Ramos (cell line): ENCODE data around the gene UBE2S.

Source experiments
- in situ Hi-C: fragments of 300-500 bp; cut with MboI; formaldehyde crosslinking; loops from one replicate; pipeline ENCODE4 v1.14.3; 2022; ENCODE audit warnings: low sequenced_read_pairs; ENCODE audit not compliant: unreplicated experiment

UBE2S gene

DNA sequence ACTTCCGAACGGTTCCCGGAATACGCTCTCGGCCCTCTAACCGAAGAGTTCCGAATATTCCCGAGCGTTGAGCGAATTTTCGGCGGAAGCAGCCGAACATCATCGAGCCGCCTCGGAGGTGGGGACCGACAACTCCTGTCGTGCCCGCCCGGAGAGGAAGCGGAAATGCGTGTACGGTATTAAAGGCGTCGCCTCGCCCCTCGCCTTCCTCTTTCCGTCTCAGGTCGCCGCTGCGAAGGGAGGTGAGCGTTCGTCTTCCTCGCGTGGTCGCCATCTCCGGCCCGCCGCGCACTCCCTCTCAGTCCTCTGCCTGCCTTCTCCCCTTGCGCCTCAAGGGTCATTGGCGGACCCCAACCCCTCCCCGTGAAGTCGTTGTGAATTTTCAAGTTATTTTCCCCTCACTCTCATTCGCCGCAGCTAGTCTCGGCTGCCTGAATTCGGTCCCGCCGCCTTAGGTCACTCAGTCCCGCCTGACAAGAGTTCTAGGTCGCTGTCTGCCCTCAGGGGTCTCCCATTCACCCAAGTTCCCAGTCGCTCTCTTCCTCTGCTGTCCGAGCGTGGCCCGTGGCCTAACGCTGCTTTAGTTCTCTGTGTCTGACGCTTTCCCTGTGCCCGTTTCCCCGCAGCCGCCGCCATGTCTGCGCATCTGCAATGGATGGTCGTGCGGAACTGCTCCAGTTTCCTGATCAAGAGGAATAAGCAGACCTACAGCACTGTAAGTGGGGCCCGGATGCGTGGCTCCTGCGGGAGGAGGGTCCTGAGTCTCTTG, 21.7 kb downstream of the UBE2S start, which contains the start of gene RPL28:
RPL28 (plus strand) TSS at position 209 of the 769 bp plus-strand sequence; CDS start at position 635, 426 bp downstream.
- in situ Hi-C loops = loop anchor here (10.0 kb wide), 1 partner anchor 81 kb away; no protein-coding TSS in a partner anchor

DNA sequence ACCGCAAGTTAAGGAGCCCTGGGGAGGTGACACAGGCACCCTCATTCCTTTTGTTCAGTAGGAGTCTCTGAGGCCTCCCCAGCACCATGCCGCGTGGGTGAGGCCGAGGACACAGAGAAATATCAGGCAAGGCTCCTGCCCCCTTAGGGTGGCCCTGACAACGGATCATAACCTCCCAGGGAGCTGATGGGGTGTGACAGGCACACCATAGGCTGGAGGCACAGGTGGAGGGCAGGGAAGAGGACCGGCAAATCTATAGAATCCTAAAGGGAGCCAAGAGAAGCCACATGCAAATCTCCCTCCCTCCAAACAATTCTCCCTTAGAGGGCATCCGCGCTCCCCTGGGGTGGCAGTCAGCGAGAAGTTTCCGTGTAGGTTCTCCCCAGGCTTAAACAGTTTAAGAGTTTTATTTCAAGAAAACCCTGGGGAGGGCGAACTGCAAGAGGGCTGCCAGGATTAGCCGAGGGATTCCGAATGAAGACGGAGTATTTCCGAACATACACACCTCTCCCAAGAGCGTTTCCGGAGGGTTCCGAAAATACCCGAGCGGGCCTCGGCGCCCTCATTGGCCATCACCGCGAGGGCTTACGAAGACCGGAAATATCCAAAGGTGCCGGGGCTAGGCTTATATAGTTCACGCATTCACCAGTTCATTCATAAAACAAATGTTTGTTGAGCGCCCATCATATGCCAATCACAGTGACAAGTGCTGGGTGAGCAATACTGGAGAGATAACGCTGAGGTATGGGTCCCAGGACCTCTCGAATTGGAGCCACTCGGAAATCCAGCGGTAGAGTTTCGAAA, 22.5 kb downstream of the UBE2S start:
- in situ Hi-C loops = loop anchor here (10.0 kb wide), 1 partner anchor 80 kb away; no protein-coding TSS in a partner anchor

DNA sequence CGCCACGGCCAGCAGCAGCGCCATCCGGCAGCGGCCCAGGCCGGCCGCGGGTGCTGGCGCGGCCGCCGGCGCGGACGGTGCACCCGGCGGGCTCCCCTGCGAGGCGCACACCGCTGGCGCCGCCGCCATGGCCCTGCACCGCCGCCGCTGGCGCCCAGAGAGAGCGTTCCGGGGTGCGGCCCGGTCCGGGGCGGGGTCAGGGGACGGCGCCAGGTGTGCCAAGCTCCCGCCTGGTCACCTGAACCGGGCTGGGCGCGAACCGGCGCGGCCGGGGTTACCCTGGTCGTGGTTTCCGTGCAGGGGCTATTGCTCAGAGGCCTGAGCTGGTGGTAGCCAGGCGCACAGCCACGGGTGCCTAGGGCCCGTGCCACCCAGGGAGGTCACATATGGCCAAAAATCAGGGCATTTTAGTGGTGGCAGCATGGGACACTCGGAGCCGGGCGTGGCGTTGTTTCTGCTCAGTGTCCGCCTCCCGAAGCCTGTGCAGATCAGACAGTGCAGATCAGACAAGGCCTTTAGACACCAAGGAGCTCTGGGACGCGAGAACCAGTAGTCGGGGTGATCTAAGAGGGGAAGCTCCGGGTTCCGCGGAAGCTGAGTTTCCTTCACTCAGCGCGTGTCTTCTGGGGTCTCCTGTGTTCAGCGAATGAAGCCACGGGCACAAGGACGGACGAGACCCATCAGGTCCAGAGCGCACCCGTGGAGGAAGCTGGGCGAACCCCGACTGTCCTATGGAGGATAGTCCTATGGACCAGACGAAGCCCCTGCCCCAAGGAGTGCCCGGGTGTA, 23.3 kb downstream of the UBE2S start, which contains the start of gene TMEM238:
TMEM238 (minus strand) TSS at position 162 of the 789 bp plus-strand sequence; CDS start at position 129, 33 bp downstream.
- in situ Hi-C loops = loop anchor here (10.0 kb wide), 1 partner anchor 80 kb away; no protein-coding TSS in a partner anchor

- in situ Hi-C loops = loop anchor here (10.0 kb wide), 1 partner anchor 79 kb away; no protein-coding TSS in a partner anchor
Observed at GRCh38 chr19:55383279-55384130, 24.1 kb downstream of the UBE2S start.

GRCh38 chr19:55382522-55383054, 25.0 kb downstream of the UBE2S start:
- in situ Hi-C loops = loop anchor here (10.0 kb wide), 1 partner anchor 78 kb away; no protein-coding TSS in a partner anchor

DNA sequence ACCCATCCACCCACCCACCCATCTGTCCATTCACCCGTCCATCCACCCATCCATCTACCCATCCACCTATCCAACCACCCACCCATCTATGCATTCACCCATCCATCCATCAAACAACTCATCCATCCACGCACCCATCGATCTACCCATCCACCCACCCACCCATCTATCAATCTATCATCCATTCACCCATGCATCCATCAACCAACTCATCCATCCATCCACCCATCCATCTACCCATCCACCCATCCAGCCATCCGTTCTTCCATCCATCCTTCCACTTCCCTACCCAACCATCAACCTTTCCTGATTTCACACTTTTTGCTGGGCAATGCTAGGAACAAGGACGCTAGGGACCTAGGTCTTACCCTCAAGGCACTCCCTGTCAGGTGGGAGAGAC, 25.6 kb downstream of the UBE2S start:
- in situ Hi-C loops = loop anchor here (10.0 kb wide), 1 partner anchor 77 kb away; no protein-coding TSS in a partner anchor

- in situ Hi-C loops = no loop called here
Observed at GRCh38 chr19:55379174-55379573, 28.4 kb downstream of the UBE2S start.

DNA sequence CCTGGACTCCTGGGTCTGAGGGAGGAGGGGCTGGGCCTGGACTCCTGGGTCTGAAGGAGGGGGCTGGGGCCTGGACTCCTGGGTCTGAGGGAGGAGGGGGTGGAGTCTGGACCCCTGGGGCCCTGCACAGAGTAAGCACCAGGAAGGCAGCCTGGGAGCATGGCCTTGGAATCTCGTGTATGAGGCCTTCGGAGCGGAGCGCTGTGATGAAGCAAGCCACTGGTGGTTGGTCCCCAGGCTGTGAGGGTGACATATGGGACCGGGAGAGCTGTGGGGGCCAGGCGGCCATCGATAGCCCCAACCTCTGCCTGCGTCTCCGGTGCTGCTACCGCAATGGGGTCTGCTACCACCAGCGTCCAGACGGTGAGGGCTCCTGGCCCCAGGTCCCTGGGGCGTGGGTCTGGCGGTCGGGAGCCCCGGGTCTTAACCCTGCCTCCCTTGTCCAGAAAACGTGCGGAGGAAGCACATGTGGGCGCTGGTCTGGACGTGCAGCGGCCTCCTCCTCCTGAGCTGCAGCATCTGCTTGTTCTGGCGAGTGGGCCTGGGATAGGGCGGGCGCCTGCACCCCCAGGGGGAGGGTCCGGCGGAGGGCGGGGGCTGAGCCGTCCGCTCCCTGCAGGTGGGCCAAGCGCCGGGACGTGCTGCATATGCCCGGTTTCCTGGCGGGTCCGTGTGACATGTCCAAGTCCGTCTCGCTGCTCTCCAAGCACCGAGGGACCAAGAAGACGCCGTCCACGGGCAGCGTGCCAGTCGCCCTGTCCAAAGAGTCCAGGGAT, 30.0 kb downstream of the UBE2S start:
- in situ Hi-C loops = no loop called here

GRCh38 chr19:55376241-55376933, 31.2 kb downstream of the UBE2S start, which contains the start of gene TMEM190:
Gene TMEM190, plus strand, starts transcription at chr19:55376826. Its CDS starts 28 bp downstream, at chr19:55376854.
- in situ Hi-C loops = no loop called here

GRCh38 chr19:55373993-55374757, 33.4 kb downstream of the UBE2S start:
- in situ Hi-C loops = no loop called here

GRCh38 chr19:55373306-55373992, 34.1 kb downstream of the UBE2S start:
- in situ Hi-C loops = no loop called here

GRCh38 chr19:55372316-55373081, 35.1 kb downstream of the UBE2S start:
- in situ Hi-C loops = no loop called here

GRCh38 chr19:55370305-55370988, 37.1 kb downstream of the UBE2S start, which contains the start of gene IL11:
Gene IL11, minus strand, starts transcription at chr19:55370463. Its CDS starts 153 bp downstream, at chr19:55370310.
- in situ Hi-C loops = no loop called here

GRCh38 chr19:55369653-55370304, 37.8 kb downstream of the UBE2S start:
- in situ Hi-C loops = no loop called here
